Activated CD8-positive, alpha-beta memory T cell treated with anti-CD3 and anti-CD28 coated beads for 48 hours (primary cell): ENCODE data around the gene OR4N5.

Source experiments
- DNase-seq, 3 experiments: peaks; one replicate each; pipeline ENCODE4 v3.0.0-alpha.2; 2020; ENCODE audit warnings: low read depth in 2 of 3, low spot score in 2 of 3

OR4N5 gene

GRCh38 chr14:20194101-20194500 lies 55.5 kb downstream of the OR4N5 start:
- DNase-seq: no peak
